ENCODE data around the gene SLC7A1. TPM values are rescaled to one million over a fixed set of nuclear protein-coding genes. Genes with fewer than 3 reads are reported as not detected.

Gene SLC7A1
- total and polyA plus RNA-seq, 2 donors (not counting 3 experiments of a cell fraction or from before 2014, with no cell fraction given) = 21.0 to 79.3 TPM

DNA sequence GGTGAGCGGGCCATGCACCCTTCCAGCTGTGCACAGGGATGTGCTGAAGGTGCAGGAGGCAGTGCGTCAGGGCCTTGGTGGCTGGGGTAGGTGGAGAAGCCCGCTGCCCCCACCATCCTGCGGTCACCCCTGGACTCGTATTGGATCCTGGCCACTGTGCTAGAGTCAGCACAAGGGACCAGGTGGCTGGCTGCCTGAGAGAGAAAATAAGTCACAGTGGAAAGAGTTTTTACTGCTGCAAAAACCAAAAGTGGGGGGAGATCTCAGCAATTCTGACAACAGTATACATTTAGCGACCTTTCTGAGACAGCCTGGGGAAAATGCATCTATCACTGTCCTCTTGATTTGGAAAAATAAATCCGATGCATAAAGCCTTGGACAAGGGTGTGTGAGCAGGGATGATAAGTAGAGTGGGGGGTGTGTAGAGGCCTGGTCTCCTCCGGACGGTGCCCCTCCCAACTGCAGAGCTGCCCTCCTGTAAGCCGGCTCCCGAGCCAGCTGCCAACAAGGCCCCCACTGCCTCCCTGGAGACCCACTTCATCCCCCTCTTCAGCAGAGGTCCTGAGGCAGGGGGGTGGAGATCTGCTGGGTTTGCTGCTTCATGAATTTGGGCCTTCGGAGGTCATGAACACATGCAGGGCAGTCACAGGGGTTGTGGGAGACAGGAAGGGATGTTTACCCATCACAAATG is 84.2 kb downstream of the SLC7A1 start:
- no peak overlapping the region for H2AFZ ChIP-seq (ENCODE audit: low read depth, low read length)
- H3K27me3 ChIP-seq (ENCODE audit: control insufficient read depth in 2 of 2, insufficient read depth in 2 of 2, low read length in 2 of 2) = no peaks in the 10 kb centered on the region
- no peaks in the 10 kb centered on the region for H3K9me3 ChIP-seq (replicated peaks; ENCODE audit: control insufficient read depth, insufficient read depth, low read length)
- dilution Hi-C loops (cut with MboI; ENCODE audit: extremely low pct_ligation_motif_present, low sequenced_read_pairs) = no loop called here
- no peaks in the 10 kb centered on the region for H3K79me2 ChIP-seq (ENCODE audit: control insufficient read depth, insufficient read depth, low read length)
- DNase-seq (ENCODE audit: low read depth, low spot score) = no peak
- no peak for TF ChIP-seq GATA2 (IDR thresholded peaks at IDR 0.05; ENCODE audit: insufficient read depth, insufficient read length, low read depth, low read length)
- TF ChIP-seq EZH2 (IDR thresholded peaks at IDR 0.05; ENCODE audit: borderline replicate concordance, low read depth, low read length, severe bottlenecking) = no peak
- TF ChIP-seq FOS (IDR thresholded peaks at IDR 0.05; ENCODE audit: borderline replicate concordance, insufficient read depth, low read length) = no peak
- TF ChIP-seq JUN (IDR thresholded peaks at IDR 0.05; ENCODE audit: borderline replicate concordance, insufficient read depth, insufficient read length, low read depth) = no peak
- intact Hi-C loops (cut with micrococcal nuclease) = no loop called here
- ChIA-PET POLR2A (no interaction called here), CTCF (no interaction called here)
- H3K36me3 ChIP-seq (ENCODE audit: control insufficient read depth in 2 of 2, extremely low read depth in 1 of 2, insufficient read depth in 2 of 2, low read length in 2 of 2) = peaks cover 0 to 5% of the 10 kb centered on the region in 2 experiments
- no peak overlapping the region for H3K4me3 ChIP-seq (replicated peaks in 1 of 3; ENCODE audit: insufficient read depth in 1 of 3, low read depth in 1 of 3, low read length in 3 of 3)
- peaks cover 16% of the 10 kb centered on the region for H3K4me1 ChIP-seq (ENCODE audit: control insufficient read depth, extremely low read depth, insufficient read depth, low read length)
- H3K27ac ChIP-seq (ENCODE audit: insufficient read depth, low read depth, low read length) = no peak overlapping the region
- no peaks in the 10 kb centered on the region for H4K20me1 ChIP-seq (replicated peaks; ENCODE audit: control insufficient read depth, extremely low read depth, insufficient read depth, low read length)
- H3K9ac ChIP-seq (replicated peaks; ENCODE audit: extremely low read depth, insufficient read depth, low read length) = no peak overlapping the region
- no TSS peak for BruUV-seq (replicated peaks)
- no peak for FAIRE-seq
- no peaks in the 10 kb centered on the region for H3K9me1 ChIP-seq (replicated peaks; ENCODE audit: control insufficient read depth, extremely low read depth, insufficient read depth, low read length)
- H3K4me2 ChIP-seq (ENCODE audit: insufficient read depth, low read length) = no peak overlapping the region

- Histone ChIP-seq H3K27ac (ENCODE audit: insufficient read depth, low read depth, low read length) (no peak overlapping the region), H4K20me1 (replicated peaks; ENCODE audit: control insufficient read depth, extremely low read depth, insufficient read depth, low read length) (no peaks in the 10 kb centered on the region), H3K9ac (replicated peaks; ENCODE audit: extremely low read depth, insufficient read depth, low read length) (no peak overlapping the region), H3K9me3 (replicated peaks; ENCODE audit: control insufficient read depth, insufficient read depth, low read length) (no peaks in the 10 kb centered on the region), H3K79me2 (ENCODE audit: control insufficient read depth, insufficient read depth, low read length) (no peaks in the 10 kb centered on the region), H3K4me1 (ENCODE audit: control insufficient read depth, extremely low read depth, insufficient read depth, low read length) (peaks cover 12% of the 10 kb centered on the region), H3K4me2 (ENCODE audit: insufficient read depth, low read length) (no peak overlapping the region), H3K9me1 (replicated peaks; ENCODE audit: control insufficient read depth, extremely low read depth, insufficient read depth, low read length) (no peaks in the 10 kb centered on the region), H3K4me3 (replicated peaks in 1 of 3; ENCODE audit: insufficient read depth in 1 of 3, low read depth in 1 of 3, low read length in 3 of 3) (no peak overlapping the region), H3K27me3 (ENCODE audit: control insufficient read depth in 2 of 2, insufficient read depth in 2 of 2, low read length in 2 of 2) (no peaks in the 10 kb centered on the region), H3K36me3 (ENCODE audit: control insufficient read depth in 2 of 2, extremely low read depth in 1 of 2, insufficient read depth in 2 of 2, low read length in 2 of 2) (peaks cover 0 to 3% of the 10 kb centered on the region in 2 experiments), H2AFZ (ENCODE audit: low read depth, low read length) (no peak overlapping the region)
- dilution Hi-C loops (cut with MboI; ENCODE audit: extremely low pct_ligation_motif_present, low sequenced_read_pairs) (no loop called here), intact Hi-C loops (cut with micrococcal nuclease) (no loop called here)
- CTCF ChIA-PET = interaction anchor here (10.8 kb wide), 1 partner anchor 196 kb away, joined by 301 read pairs; no protein-coding TSS in a partner anchor
- POLR2A ChIA-PET = no interaction called here
- no TSS peak for BruUV-seq (replicated peaks)
- DNase-seq (ENCODE audit: low read depth, low spot score) (no peak), FAIRE-seq (no peak)
- TF ChIP-seq POLR2A (IDR thresholded peaks at IDR 0.05; ENCODE audit: low read depth, low read length) = no peak
These were observed 84.8 kb downstream of the SLC7A1 start for GRCh38 chr13:29510651-29511084.

Measured in endothelial cell of umbilical vein (primary cell).